C4-2B (cell line): Measurements from ENCODE around the gene NAPA.

ENCODE experiments used
- CTCF ChIP-seq: fragments of 450-650 bp; conservative IDR thresholded peaks from 2 replicates; pipeline ENCODE4 v1.5.1; 2017; ENCODE audit warnings: mild to moderate bottlenecking
- ZFX ChIP-seq: fragments of 450-650 bp; IDR thresholded peaks from 2 replicates; pipeline ENCODE4 v1.6.1; 2017

GRCh38 chr19:47492571-47493377, 22.1 kb downstream of the NAPA start:
- TF ChIP-seq CTCF (no peak), ZFX (no peak)
